HG03066 (cell line): ENCODE measurements around the gene TM4SF4.

Source experiments
- ATAC-seq: cut with Tn5 transposase; IDR thresholded peaks from one replicate; pipeline ENCODE4 v1.9.1; 2021; ENCODE audit warnings: low read depth; ENCODE audit not compliant: unreplicated experiment

Gene TM4SF4

DNA sequence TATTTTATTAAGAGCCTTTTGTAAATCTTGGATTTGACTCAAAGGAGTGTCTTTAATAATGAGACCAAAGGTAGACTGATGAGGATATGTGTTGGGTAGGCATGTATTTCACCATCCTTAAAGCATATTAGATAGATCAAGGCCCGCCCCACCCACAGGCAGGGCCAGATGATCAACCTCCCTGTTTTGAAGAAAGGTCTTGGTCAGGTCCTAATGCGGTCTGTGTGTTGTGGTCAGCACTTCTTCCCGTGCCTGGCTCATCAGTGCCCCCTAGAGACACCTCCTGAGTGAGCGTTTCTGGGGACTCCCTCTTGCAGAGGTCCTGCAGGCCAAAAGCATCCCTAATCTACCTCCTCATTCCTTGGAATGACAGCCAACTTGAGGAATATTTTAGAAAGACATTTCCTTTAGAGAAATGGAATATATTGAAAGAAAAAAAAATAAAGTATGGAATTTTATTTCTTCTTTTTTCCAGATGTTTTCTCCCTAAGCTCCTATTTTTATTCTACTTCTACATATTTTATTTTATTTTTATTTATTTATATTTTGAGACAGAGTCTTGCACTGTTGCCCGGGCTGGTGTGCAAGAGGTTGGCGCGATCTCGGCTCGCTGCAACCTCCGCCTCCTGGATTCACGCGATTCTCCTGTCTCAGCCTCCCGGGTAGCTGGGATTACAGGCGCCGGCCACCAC is 6.0 kb downstream of the TM4SF4 start:
- ATAC-seq: peak; percentile 95

DNA sequence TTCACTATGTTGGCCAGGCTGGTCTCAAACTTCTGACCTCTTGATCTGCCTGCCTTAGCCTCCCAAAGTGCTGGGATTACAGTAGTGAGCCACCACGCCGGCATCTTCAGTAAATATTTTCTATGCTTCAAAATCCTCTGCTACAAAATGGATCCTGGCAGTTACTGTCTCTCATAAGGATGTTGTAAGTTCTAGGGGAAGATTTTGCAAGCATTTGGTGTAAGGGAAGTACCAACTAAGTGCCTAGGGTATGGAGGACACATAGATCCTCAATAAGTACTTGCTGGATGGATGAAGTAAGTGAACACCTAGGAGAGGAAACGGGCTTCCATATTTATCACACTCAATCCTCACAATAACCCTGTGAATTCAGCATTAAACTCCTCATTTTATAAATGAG is 6.6 kb downstream of the TM4SF4 start:
- ATAC-seq: no peak

DNA sequence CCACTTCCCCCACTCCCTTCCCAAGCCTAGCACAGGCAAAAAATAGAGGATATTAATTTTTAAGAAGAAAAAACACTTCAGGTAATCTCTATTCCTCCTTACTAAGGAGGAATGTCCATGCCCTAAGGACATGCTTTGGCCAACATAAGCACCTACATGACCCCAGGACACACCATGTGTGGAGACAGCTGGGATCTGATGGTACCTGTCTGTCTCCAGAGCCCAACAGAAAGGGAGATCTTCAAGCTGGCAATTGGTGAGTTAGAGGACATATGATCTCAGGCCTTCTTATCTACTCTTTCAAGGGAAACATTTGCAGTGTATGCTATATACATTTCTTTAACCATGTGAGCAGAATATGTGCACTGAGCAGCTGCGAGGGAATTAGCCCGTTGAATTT is 7.0 kb downstream of the TM4SF4 start:
- no peak for ATAC-seq

DNA sequence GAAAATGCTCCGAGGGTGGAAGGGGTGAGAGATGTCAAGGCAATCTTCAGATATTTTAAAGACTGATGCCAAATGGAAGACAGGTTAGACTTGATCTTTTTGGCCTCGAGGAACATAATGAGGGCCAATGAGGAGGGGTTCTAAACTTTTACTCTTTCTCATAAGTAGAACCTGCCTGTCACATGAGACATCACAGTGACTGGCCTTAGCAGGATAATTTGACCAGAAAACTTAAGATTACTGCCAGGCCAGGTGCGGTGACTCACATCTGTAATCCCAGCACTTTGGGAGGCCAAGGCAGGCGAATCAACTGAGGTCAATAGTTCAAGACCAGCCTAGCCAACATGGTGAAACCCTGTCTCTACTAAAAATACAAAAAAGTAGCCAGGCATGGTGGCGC is 12.2 kb downstream of the TM4SF4 start:
- no peak for ATAC-seq

DNA sequence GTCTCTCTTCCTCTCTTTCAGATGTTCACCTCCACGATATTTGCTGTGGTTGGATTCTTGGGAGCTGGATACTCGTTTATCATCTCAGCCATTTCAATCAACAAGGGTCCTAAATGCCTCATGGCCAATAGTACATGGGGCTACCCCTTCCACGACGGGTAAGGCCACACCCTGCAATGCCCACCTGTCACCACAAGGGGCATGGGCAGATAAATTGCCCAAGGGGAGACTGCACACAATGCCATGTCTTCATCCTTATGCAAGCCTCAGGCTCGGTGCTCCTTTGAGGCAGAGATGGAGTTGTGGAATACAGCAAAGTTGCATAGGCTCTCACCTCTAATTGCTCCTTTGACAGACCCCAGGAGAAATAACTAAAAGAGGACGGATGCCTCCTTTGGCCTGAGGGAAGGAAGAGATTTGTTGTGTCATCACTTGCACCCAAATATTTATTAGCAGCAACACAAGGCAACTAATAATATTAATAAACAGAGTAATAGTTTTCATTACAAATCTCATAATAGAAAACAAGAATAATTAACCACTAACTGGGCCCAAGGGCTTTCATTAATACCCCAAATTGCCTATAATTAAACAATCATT is 13.2 kb downstream of the TM4SF4 start:
- peak; percentile 72 for ATAC-seq

DNA sequence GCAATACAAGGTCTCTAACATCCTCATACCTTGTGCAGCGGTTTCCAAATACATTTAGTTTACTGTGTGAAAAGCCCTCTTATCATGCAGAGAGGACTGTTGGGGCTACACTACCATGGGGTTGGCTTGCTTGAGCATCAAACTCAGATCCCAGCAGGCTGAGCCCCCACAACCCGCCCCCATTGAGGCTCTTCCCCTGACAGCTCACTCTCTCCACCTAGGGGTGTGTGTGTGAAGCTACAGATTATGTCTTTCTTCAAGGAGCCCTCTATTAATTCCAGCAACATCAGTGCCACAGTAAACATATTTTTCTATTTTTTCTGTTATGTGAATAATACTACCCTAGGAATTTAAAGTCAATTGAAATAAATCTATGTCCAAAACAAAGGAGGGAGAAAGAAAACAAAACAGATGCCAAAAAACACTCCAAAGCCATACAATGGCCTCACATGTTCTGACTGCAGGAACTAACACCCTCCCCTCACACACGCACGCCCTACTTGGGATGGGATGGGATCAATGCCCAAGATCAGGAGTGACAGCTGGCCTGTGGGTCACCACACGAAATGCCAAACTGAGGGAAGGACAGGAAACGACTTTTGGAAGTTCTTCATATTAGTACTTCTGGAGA is 14.7 kb downstream of the TM4SF4 start:
- ATAC-seq: no peak

DNA sequence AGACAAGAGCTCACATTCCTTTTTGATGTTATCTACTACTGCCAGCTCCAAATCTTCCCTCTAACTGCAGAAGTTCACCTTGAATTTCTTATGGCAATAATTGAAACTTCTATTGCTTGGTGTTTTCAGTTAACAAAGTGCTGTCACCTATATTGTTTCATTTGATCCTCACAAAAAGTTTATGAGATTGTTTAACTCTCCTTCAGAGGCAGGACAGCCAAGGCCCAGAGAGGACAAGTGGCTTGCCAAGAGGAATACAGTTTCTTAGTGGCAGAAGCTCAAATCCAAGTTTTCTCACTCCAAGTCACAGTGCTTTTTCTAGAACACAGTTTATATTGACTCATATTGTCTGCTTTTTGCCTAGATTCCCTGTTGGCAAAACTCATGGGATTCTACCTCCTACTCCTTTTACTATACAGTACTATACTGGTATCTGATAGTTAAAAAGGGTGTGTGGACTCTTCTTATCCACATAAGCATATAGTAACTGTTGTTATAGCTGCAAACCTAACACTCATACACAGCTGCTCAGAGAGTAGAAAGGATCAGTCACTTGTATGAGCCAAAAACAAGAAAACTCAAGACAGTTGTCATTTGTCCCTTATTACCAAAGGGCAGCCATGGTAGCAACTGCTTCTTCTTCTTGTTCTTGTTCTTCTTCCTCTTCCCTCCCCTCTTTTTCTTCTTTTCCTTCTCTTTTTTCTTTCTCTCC is 15.9 kb downstream of the TM4SF4 start:
- no peak for ATAC-seq

DNA sequence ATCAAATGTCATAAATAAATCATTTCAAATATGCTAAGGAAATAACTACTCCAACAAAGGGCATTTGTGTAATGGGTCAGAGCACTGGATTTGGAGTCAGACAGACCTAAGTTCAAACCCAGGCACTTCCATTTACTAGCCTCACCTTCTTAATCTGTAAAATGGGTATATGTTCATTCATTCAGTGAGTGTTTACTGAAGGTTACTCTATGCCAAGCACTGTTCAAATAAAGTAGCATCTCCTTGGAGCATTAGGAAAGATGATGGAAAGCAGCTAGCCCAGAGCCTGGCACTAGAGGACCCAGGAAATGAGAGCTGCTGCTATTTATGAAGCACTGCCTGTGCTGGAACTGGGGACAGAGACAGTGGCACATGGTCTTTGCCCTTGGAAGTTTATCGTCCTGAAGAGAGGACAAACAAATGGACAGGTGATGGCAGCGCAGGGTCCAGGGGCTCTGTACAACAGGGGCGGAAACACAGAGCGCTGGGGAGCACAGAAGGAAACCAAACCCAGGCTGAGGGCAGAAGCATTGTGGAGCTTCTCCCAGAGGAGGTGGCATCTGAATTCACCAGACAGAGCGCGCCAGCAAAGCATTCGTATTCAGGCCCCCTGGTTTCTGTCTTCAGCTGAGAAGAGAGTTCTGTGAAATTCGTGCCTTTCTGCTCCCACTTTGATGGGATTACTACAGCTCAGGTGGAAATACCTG is 19.0 kb downstream of the TM4SF4 start:
- no peak for ATAC-seq

DNA sequence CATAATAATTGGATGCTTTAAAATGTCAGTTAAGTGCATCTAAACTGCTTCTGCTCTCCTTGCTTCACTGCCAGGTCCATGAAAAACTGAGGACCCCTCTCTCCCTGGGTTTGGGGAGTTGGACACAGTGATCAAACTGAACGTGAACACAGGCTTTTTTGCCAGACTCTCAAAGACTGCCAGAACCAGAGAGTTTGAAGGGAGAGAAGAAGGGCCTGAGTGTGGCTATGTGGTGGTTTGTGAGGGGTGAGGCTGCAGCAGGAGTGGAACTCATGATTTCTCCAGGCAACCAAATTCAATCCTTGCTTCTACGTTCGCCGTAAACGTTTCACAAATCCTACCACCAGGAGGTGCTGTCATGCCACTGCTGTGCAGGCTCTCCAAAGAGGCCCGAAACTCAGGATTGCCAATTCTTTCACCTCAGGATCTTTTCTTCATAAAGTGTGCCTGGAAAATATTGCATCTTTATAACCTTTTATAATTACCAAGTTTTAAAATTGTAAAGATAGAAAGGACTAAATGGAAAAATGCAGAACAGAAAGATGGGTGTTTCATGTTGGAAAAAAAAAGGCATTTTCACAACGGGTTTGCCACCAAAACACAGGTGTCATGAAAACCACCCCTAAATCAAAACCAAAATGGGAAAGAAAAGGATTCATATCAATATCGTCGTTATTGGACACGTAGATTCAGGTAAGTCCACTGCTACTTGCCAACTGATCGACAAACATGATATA is 19.7 kb downstream of the TM4SF4 start:
- no peak for ATAC-seq

DNA sequence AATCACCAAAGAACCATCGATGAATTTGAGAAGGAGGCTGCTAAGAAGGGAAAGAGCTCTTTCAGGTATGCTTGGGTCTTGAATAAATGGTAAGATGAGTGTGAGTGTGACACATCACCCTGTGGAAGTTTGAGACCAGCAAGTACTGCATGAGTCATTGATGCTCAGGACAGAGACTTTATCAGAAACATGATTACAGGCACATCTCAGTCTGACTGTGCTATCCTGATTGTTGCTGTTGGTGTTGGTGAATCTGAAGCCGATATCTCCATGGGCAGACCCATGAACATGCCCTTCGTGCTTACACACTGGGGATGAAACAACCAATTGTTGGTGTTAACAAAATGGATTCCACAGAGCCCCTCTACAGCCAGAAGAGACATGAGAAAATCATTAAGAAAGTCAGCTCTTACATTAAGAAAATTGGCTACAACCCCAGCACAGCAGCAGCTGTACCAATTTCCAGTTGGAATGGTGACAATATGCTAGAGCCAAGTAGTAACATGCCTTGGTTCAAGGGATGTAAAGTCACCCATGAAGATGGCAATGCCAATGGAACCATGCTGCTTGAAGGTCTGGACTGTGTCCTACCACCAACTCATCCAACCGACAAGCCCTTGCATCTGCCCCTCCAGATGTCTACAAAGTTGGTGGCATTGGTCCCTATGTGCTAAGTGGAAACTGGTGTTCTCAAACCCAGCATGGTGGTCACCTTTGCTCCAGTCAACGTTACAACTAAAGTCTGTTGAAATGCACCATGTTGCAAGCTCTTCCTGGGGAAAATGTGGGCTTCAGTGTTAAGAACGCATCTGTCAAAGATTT is 20.5 kb downstream of the TM4SF4 start:
- no peak for ATAC-seq

DNA sequence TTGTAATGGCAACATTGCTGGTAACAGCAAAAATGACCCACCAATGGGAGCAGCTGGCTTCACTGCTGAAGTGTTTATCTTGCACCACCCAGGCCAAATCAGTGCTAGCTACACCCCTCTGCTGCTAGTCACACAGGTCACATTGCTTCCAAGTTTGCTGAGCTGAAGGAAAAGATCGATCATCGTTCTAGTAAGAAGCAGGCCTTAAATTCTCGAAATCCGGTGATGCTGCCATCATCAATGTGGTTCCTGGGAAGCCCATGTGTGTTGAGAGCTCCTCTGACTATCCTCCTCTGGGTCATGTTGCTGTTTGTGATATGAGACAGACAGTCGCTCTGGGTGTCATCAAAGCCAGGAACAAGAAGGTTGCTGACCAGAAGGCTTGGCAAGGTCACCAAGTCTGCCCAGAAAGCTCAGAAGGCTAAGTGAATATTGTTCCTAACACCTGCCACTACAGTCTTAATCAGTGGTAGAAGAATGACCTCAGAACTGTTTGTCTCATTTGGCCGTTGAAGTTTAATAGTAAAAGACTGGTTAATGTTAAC is 21.2 kb downstream of the TM4SF4 start:
- no peak for ATAC-seq

DNA sequence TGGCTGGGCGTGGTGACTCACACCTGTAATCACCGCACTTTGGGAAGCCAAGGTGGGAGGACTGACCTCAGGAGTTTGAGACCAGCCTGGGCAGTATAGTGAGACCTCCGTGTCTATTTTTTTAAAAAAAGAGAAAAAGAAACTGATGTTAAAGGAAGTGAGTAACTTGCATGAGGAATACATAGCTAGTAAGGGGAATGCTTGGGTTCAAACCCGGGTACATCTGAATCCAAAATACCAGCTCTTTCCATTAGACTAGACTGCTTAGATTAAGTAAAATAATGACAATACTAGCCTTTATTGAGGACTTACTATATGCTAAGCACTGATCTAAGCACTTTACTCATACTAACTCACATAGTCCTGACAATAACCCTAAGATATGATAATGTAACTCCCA is 22.4 kb downstream of the TM4SF4 start:
- no peak for ATAC-seq

DNA sequence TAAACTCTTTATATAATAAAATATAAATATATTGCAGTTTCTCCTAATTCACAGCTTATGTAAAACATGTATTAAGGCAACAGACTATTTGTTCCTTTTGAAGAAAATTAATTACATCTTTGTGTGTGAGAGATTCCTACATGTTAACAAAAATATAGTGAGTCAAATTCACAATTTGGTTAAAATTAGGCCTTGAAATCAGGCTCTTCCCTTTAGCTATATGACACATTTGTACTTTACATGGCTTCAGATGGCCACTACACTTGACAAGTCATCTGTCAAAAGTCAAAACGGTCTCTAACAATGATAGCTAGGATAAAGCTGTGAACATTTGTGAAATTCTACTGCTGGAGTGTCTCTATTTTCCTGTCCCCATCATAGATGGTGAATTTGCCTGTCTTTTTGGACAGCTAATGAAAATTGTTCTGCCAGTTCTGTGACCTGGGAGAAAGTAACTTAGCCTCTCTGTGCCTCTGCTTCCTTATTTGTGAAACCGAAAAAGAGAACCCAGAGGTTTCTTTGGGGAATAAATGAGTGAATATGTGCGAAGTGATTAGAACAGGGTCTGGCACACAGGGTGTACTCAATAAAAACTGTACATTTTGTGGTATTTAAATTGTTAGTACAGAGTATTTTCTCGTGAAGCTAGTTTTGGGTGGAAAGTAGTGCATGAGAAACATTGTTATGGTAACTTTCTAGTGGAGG is 23.6 kb downstream of the TM4SF4 start:
- no peak for ATAC-seq

DNA sequence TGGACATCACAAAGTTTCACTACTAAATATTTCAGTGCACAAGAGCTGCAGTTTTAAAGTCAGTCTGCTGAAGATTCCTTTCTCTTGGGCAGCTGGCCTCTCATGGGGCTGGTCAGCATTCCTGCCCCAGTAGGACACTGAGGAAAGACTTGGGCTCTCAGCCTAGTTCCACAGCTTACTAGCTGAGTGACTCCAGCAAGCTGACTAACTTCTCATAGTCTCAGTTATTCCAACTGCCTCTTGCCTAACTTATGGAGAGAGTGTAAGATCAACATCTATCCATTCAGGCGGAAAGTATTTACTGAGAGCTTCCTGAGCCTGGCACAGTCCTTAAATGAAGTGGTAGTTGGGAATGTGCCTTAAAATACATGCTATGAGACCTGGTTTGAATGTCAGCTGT is 27.0 kb downstream of the TM4SF4 start:
- no peak for ATAC-seq

DNA sequence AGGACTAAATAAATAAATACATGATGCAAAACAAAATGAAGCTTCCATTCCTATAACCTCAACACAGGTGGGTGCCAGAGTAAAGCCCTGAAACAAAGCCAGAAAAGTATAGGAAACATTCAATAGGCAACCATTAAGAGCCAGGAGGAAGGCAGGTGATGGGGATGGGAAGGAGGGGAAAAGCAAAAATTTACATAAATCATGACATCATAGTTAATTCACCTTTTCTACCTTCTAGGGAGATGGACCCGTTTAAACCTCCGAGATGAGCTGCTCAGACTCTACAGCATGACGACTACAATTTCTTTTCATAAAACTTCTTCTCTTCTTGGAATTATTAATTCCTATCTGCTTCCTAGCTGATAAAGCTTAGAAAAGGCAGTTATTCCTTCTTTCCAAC is 27.9 kb downstream of the TM4SF4 start:
- ATAC-seq: no peak

DNA sequence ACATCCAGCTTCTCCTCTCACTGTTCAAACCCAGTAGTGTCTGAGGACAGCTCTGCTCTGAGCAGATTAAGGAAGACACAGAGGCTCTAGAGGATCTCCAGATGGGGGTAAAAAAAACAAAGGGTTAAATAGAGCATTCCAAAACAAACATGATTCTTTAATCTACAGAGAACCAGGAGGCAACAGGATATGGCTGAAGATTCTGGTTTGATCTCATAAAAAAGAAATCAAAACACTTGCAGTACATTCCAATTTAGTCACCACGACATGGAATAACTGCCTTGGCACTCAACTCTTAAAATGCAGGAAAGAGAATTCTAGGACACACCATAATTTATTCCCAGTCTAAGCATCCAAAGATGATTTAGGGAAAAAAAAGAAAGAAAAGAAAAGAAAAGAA is 32.0 kb downstream of the TM4SF4 start:
- ATAC-seq: no peak

DNA sequence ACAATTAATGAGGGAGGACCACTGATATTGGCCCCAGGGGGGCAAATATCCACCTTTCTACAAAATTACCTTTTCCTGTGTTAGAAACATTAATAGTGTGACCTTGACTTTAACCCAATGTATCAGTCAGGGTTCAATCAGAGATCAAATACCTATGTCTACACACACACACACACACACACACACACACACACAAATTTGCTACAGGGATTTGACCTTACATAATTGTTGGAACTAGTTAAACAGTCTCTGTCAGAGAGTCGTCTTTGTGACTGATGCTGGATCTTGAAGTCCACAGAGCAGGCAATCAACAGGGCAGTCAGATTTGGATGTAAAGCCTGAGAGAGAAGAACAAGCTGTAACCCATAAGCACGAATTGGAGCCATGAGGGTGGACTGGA is 32.5 kb downstream of the TM4SF4 start:
- no peak for ATAC-seq

DNA sequence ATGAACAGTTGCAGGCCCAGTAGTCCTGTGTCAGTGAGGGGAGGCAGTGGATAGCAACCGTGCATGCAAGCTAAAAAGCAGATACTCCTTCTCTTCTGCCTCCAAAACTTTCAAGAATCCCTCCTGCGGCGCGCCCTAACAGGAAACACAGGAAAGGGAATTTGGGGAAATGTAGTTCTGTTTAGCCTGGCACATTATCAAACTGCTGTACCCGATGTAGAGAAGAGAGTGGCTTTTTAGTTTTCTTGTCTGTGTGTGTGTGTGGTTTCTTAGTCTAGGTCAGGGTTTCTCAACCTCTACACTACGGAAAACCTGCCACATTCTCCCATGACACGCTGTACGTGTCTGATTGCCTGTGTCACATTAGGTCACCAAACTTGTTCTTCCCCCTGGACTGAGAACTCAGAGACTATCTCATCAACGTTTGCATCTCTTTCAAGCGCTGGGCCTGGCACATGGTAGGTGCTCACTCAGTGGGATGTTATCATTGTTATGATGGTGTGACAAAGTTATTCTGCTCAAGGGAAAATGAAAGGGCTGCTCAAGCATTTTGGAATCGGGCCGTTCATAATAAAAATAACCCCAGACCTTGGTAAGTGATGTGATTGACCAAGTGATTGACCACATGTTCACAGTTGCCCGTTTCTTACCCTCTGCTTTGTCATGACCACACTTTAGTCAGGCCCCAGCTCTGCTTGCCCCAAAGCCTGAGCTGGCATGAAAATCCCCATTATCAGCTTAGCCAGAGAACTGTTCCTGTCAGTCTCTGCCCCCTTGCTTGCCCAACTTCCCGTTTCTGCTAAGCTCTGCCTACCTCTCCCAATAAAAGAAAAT is 33.2 kb downstream of the TM4SF4 start:
- no peak for ATAC-seq
